ENCODE data around the gene RTP2. TPM values are rescaled to one million over a fixed set of nuclear protein-coding genes. Genes with fewer than 3 reads are reported as not detected.

RTP2 gene
- total and polyA plus RNA-seq, 2 donors (not counting 3 experiments of a cell fraction or from before 2014, with no cell fraction given) = not detected

- no peak overlapping the region for H3K4me2 ChIP-seq (ENCODE audit: insufficient read depth, low read length)
- no peaks in the 10 kb centered on the region for H3K9me3 ChIP-seq (replicated peaks; ENCODE audit: control insufficient read depth, insufficient read depth, low read length)
- TF ChIP-seq CTCF (IDR thresholded peaks at IDR 0.05; ENCODE audit: extremely low read depth in 1 of 2, insufficient read depth in 1 of 2, low read depth in 1 of 2, low read length in 2 of 2) (no peak), MAX (IDR thresholded peaks at IDR 0.05; ENCODE audit: insufficient read depth, insufficient read length) (no peak)
Measured at GRCh38 chr3:187694801-187695200, 7.6 kb downstream of the RTP2 start.

GRCh38 chr3:187693431-187693830 is 8.9 kb downstream of the RTP2 start:
- no peak overlapping the region for H3K27ac ChIP-seq (ENCODE audit: insufficient read depth, low read depth, low read length)
- H3K9ac ChIP-seq (replicated peaks; ENCODE audit: extremely low read depth, insufficient read depth, low read length) = no peak overlapping the region
- H3K4me1 ChIP-seq (ENCODE audit: control insufficient read depth, extremely low read depth, insufficient read depth, low read length) = no peaks in the 10 kb centered on the region
- peaks cover 3 to 5% of the 10 kb centered on the region in 2 experiments for H3K27me3 ChIP-seq (ENCODE audit: control insufficient read depth in 2 of 2, insufficient read depth in 2 of 2, low read length in 2 of 2)
- H3K79me2 ChIP-seq (ENCODE audit: control insufficient read depth, insufficient read depth, low read length) = no peaks in the 10 kb centered on the region
- no peak for TF ChIP-seq CTCF (IDR thresholded peaks at IDR 0.05; ENCODE audit: extremely low read depth in 1 of 2, insufficient read depth in 1 of 2, low read depth in 1 of 2, low read length in 2 of 2)
- TF ChIP-seq JUN (IDR thresholded peaks at IDR 0.05; ENCODE audit: borderline replicate concordance, insufficient read depth, insufficient read length, low read depth) = no peak
- no peak for TF ChIP-seq POLR2A (IDR thresholded peaks at IDR 0.05; ENCODE audit: low read depth, low read length)
- no peak for TF ChIP-seq EZH2 (IDR thresholded peaks at IDR 0.05; ENCODE audit: borderline replicate concordance, low read depth, low read length, severe bottlenecking)
- H3K9me1 ChIP-seq (replicated peaks; ENCODE audit: control insufficient read depth, extremely low read depth, insufficient read depth, low read length) = no peaks in the 10 kb centered on the region
- no peak for FAIRE-seq
- POLR2A ChIA-PET = no interaction called here
- BruUV-seq (replicated peaks) = no TSS peak
- no peak overlapping the region for H3K4me3 ChIP-seq (replicated peaks in 1 of 3; ENCODE audit: insufficient read depth in 1 of 3, low read depth in 1 of 3, low read length in 3 of 3)
- CTCF ChIA-PET = interaction anchor here (0.5 to 2.2 kb wide), 2 partner anchors 14 to 493 kb away, joined by 5 to 15 read pairs; no protein-coding TSS in a partner anchor
- H3K9me3 ChIP-seq (replicated peaks; ENCODE audit: control insufficient read depth, insufficient read depth, low read length) = no peaks in the 10 kb centered on the region
- no peak overlapping the region for H2AFZ ChIP-seq (ENCODE audit: low read depth, low read length)
- DNase-seq (ENCODE audit: low read depth, low spot score) = no peak
- dilution Hi-C loops (cut with MboI; ENCODE audit: extremely low pct_ligation_motif_present, low sequenced_read_pairs) (loop anchor here (25.0 kb wide), 1 partner anchor 381 kb away; no protein-coding TSS in a partner anchor), intact Hi-C loops (cut with micrococcal nuclease) (no loop called here)
- no peak overlapping the region for H3K4me2 ChIP-seq (ENCODE audit: insufficient read depth, low read length)
- H4K20me1 ChIP-seq (replicated peaks; ENCODE audit: control insufficient read depth, extremely low read depth, insufficient read depth, low read length) = no peaks in the 10 kb centered on the region
- H3K36me3 ChIP-seq (ENCODE audit: control insufficient read depth in 2 of 2, extremely low read depth in 1 of 2, insufficient read depth in 2 of 2, low read length in 2 of 2) = no peaks in the 10 kb centered on the region

More at GRCh38 chr3:187694801-187695200, 7.6 kb downstream of the RTP2 start:
- Histone ChIP-seq H3K4me1 (ENCODE audit: control insufficient read depth, extremely low read depth, insufficient read depth, low read length) (no peaks in the 10 kb centered on the region), H4K20me1 (replicated peaks; ENCODE audit: control insufficient read depth, extremely low read depth, insufficient read depth, low read length) (no peaks in the 10 kb centered on the region), H3K79me2 (ENCODE audit: control insufficient read depth, insufficient read depth, low read length) (no peaks in the 10 kb centered on the region), H3K9ac (replicated peaks; ENCODE audit: extremely low read depth, insufficient read depth, low read length) (no peak overlapping the region), H3K4me3 (replicated peaks in 1 of 3; ENCODE audit: insufficient read depth in 1 of 3, low read depth in 1 of 3, low read length in 3 of 3) (no peak overlapping the region), H3K9me1 (replicated peaks; ENCODE audit: control insufficient read depth, extremely low read depth, insufficient read depth, low read length) (no peaks in the 10 kb centered on the region), H3K27me3 (ENCODE audit: control insufficient read depth in 2 of 2, insufficient read depth in 2 of 2, low read length in 2 of 2) (peaks cover 0 to 2% of the 10 kb centered on the region in 2 experiments), H2AFZ (ENCODE audit: low read depth, low read length) (no peak overlapping the region), H3K27ac (ENCODE audit: insufficient read depth, low read depth, low read length) (no peak overlapping the region), H3K36me3 (ENCODE audit: control insufficient read depth in 2 of 2, extremely low read depth in 1 of 2, insufficient read depth in 2 of 2, low read length in 2 of 2) (no peaks in the 10 kb centered on the region)
- POLR2A ChIA-PET = no interaction called here
- BruUV-seq (replicated peaks) = no TSS peak
- no peak for FAIRE-seq
- intact Hi-C loops (cut with micrococcal nuclease) = no loop called here
- dilution Hi-C loops (cut with MboI; ENCODE audit: extremely low pct_ligation_motif_present, low sequenced_read_pairs) = loop anchor here (25.0 kb wide), 1 partner anchor 382 kb away; no protein-coding TSS in a partner anchor
- CTCF ChIA-PET = interaction anchor here (1.7 kb wide), 1 partner anchor 15 kb away, joined by 5 read pairs; no protein-coding TSS in a partner anchor
- no peak for DNase-seq (ENCODE audit: low read depth, low spot score)
